RWPE1 (cell line): ENCODE results near the gene BNIP5.

Source experiments
- CTCF ChIA-PET: fragments of 350-600 bp; sonication (Branson Sonifier 250); formaldehyde crosslinking; extraction: SDS; loops from one replicate; lab custom pipeline; 2021; lab: Yijun Ruan, JAX
- POLR2A ChIA-PET: fragments of 400-600 bp; formaldehyde crosslinking; extraction: SDS; loops from one replicate; lab custom pipeline; 2020; ENCODE audit warnings: antibody characterized with exemption; ENCODE audit not compliant: low non-redundant PET; lab: Yijun Ruan, JAX
- DNase-seq: peaks from one replicate; pipeline ENCODE4 v3.0.0; 2012; ENCODE audit warnings: low spot score
- H3K27ac ChIP-seq: fragments of 450-650 bp; 2 replicates; pipeline ENCODE4 v1.5.1; 2017
- TF ChIP-seq, protein P1 (sequence below): fragments of 450-650 bp; conservative IDR thresholded peaks from 2 replicates; pipeline ENCODE4 v1.5.1; 2017; ENCODE audit warnings: low read depth, mild to moderate bottlenecking

BNIP5 gene

GRCh38 chr6:36378936-36379335, 42.2 kb upstream of the BNIP5 start:
- TF ChIP-seq, protein P1, sequence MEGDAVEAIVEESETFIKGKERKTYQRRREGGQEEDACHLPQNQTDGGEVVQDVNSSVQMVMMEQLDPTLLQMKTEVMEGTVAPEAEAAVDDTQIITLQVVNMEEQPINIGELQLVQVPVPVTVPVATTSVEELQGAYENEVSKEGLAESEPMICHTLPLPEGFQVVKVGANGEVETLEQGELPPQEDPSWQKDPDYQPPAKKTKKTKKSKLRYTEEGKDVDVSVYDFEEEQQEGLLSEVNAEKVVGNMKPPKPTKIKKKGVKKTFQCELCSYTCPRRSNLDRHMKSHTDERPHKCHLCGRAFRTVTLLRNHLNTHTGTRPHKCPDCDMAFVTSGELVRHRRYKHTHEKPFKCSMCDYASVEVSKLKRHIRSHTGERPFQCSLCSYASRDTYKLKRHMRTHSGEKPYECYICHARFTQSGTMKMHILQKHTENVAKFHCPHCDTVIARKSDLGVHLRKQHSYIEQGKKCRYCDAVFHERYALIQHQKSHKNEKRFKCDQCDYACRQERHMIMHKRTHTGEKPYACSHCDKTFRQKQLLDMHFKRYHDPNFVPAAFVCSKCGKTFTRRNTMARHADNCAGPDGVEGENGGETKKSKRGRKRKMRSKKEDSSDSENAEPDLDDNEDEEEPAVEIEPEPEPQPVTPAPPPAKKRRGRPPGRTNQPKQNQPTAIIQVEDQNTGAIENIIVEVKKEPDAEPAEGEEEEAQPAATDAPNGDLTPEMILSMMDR: no peak
- ChIA-PET CTCF (no interaction called here), POLR2A (no interaction called here)
- DNase-seq: no peak
- H3K27ac ChIP-seq: no peak overlapping the region

DNA sequence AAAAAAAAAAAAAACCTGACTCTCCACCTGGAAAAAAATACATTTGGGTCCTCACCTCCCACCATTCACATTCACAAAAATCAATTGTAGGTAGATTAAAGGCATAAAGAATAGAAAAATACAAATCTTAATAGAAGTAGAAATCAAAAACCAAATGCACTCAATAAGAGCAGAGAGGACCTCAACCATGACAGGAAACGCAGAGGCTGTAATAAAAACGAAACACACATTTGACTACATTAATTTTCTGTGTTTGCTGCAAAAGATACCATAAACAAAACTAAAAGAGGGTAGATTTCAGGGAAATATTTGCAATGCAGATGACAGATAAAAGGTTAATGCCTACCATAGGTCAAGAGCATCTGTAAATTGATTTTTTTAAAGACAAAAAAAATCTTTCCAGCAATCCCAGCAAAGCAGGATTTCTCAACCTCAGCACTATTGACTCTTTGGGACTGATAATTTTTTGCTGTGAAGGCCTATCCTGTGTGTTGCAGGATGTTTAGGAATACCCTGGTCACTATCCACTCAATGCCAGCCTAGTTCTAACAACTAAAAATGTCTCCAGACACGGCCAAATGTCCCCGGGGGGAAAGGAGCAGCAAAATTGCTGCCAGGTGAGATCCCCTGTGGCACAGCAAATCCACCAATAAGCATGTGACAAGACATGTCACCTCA, 41.7 kb upstream of the BNIP5 start:
- DNase-seq: no peak
- ChIA-PET POLR2A (no interaction called here), CTCF (no interaction called here)
- H3K27ac ChIP-seq: no peak overlapping the region
- TF ChIP-seq, protein P1: no peak

- ChIA-PET CTCF (interaction anchor here (0.6 kb wide), 1 partner anchor 182 kb away, joined by 3 read pairs; no protein-coding TSS in a partner anchor), POLR2A (no interaction called here)
- DNase-seq: no peak
- TF ChIP-seq, protein P1: no peak
- no peak overlapping the region for H3K27ac ChIP-seq
These were observed 40.9 kb upstream of the BNIP5 start for GRCh38 chr6:36377594-36377993.

DNA sequence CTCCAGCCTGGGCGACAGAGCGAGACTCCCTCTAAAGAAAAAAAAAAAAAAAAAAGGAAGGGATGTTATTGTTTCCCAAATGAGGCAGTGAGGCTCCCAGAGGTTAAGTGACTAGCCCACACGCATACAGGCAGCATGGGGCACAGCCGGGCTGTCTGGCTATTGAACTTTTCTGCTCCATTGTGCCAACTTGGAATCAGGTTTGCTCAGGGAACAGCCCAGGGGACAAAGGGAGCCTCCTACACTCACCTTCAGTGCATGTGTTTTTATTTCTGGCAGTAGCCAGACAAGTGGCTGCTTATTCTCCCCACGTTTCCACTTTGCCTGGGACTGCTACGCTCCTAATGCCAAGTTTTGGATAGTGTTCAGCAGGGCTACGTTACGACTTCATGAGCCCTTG, 40.1 kb upstream of the BNIP5 start:
- CTCF ChIA-PET: no interaction called here
- POLR2A ChIA-PET: no interaction called here
- TF ChIP-seq, protein P1: no peak
- H3K27ac ChIP-seq: no peak overlapping the region
- DNase-seq: no peak

- ChIA-PET CTCF (no interaction called here), POLR2A (no interaction called here)
- DNase-seq: no peak
- TF ChIP-seq, protein P1: no peak
- H3K27ac ChIP-seq: no peak overlapping the region
These were observed 39.5 kb upstream of the BNIP5 start for GRCh38 chr6:36376183-36376582.

DNA sequence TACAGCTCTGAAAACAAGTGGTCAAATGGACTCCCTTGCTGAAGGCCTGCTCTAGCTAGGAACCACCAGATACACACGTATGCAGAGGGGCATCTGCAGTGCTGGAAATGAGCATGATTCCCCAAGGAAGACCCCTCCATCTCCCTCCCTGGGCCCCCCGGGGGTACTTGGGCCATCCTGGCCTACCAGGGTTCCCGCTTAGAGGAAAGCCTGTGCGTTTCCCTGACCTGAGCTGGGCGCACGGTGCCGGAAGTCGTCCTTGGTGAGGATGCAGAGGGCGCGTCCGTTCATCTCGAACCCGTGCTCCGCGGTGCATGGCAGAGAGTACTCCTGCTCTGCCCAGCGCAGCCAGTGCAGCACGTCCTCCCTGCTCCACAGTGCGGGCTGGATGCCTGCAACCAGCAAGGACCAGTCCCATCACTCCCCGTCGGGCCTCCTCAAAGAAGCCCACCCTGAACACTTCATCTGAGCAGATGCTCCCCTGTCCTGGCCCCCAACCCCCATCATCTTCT, 39.0 kb upstream of the BNIP5 start:
- no peak overlapping the region for H3K27ac ChIP-seq
- TF ChIP-seq, protein P1: no peak
- ChIA-PET POLR2A (no interaction called here), CTCF (no interaction called here)
- DNase-seq: no peak
